Hepatic stellate cell (primary cell): Measurements from ENCODE around the gene VMP1.

Experiments used
- DNase-seq: peaks from one replicate; pipeline ENCODE4 v3.0.0; 2011; ENCODE audit warnings: low spot score

VMP1 gene

GRCh38 chr17:59707149-59707970, at the start of gene VMP1, which contains the start of gene PTRH2:
VMP1 (plus strand) TSS chr17:59707654; CDS start chr17:59731447, 23,793 bp downstream.
PTRH2 (minus strand) TSS chr17:59707430; CDS start chr17:59697978, 9,452 bp downstream.
- peak; percentile 97 for DNase-seq

GRCh38 chr17:59666235-59666634, 41.2 kb upstream of the VMP1 start:
- no peak for DNase-seq

- peak; percentile 24 for DNase-seq
Observed at GRCh38 chr17:59668816-59669215, 38.6 kb upstream of the VMP1 start.

GRCh38 chr17:59669411-59669810, 38.0 kb upstream of the VMP1 start:
- DNase-seq: no peak

GRCh38 chr17:59669944-59670343, 37.5 kb upstream of the VMP1 start:
- no peak for DNase-seq

GRCh38 chr17:59671386-59671785, 36.1 kb upstream of the VMP1 start:
- DNase-seq: no peak

GRCh38 chr17:59675231-59675630, 32.2 kb upstream of the VMP1 start:
- DNase-seq: no peak

GRCh38 chr17:59676716-59677115, 30.7 kb upstream of the VMP1 start:
- no peak for DNase-seq

- no peak for DNase-seq
Observed at GRCh38 chr17:59678918-59679317, 28.5 kb upstream of the VMP1 start.

- DNase-seq: peak; percentile 30
Observed at GRCh38 chr17:59680314-59680713, 27.1 kb upstream of the VMP1 start.

GRCh38 chr17:59683283-59683682, 24.2 kb upstream of the VMP1 start:
- no peak for DNase-seq

- no peak for DNase-seq
Observed at GRCh38 chr17:59684967-59685366, 22.5 kb upstream of the VMP1 start.

GRCh38 chr17:59688008-59688407, 19.4 kb upstream of the VMP1 start:
- DNase-seq: no peak

- DNase-seq: no peak
Observed at GRCh38 chr17:59688496-59688895, 19.0 kb upstream of the VMP1 start.

- DNase-seq: no peak
Observed at GRCh38 chr17:59693582-59693981, 13.9 kb upstream of the VMP1 start.

GRCh38 chr17:59694344-59694743, 13.1 kb upstream of the VMP1 start:
- DNase-seq: no peak

GRCh38 chr17:59695945-59696681, 11.3 kb upstream of the VMP1 start:
- DNase-seq: no peak

- DNase-seq: no peak
Observed at GRCh38 chr17:59696682-59697277, 10.7 kb upstream of the VMP1 start.

GRCh38 chr17:59698143-59698542, 9.3 kb upstream of the VMP1 start:
- no peak for DNase-seq

GRCh38 chr17:59699218-59699617, 8.2 kb upstream of the VMP1 start:
- no peak for DNase-seq

GRCh38 chr17:59699786-59700185, 7.7 kb upstream of the VMP1 start:
- no peak for DNase-seq

GRCh38 chr17:59702304-59702703, 5.2 kb upstream of the VMP1 start:
- no peak for DNase-seq

- peak; percentile 41 for DNase-seq
Observed at GRCh38 chr17:59707971-59708430, 547 bp downstream of the VMP1 start.
